Measurements from ENCODE around the gene GRK6. TPM values are rescaled to one million over a fixed set of nuclear protein-coding genes. Genes with fewer than 3 reads are reported as not detected.

The GRK6 gene
- total RNA-seq, 4 donors from 2014 or later, result 19.4 to 26.4 (median 23.2) TPM

GRCh38 chr5:177387405-177387804 is 39.1 kb upstream of the GRK6 start:
- no peak for DNase-seq (ENCODE audit: low spot score in 2 of 2)

DNA sequence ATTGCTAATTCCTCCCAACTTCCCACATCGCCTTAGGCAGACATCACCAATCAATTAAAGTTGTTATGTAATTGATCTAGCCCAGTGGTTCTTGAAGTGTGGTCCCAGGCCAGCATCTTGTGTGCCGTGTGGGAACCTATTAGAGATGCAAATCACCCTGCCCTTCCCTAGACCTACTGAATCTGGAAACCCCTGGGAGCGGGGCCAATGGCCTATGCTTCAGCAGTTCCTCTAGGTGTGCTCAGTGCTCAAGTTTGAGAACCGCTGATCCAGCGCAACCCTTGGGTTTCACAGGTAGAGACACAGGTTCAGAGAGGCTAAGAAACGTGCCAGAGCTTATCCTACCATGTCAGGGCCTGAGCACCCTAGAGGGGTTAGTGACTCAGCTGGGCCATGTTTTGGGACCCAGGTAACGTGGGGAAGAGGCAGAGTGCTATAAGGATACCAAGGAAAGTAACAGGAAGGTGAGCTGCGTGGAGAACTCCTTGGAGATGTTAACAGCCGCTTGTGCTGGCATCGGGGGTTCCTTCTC is 37.9 kb upstream of the GRK6 start:
- H3K27ac ChIP-seq, result no peak overlapping the region
- H3K27me3 ChIP-seq, result peaks cover 0 to 25% of the 10 kb centered on the region in 2 donors
- no peak for DNase-seq (ENCODE audit: low spot score in 2 of 2)
- 86% methylated on average over 10 of the region's 10 CpGs for WGBS, 2 donors
- H3K9me3 ChIP-seq, result no peaks in the 10 kb centered on the region
- H3K36me3 ChIP-seq, result no peaks in the 10 kb centered on the region
- H3K4me3 ChIP-seq, result no peak overlapping the region
- TF ChIP-seq EP300 (IDR thresholded peaks at IDR 0.05), result no peak
- no peak for TF ChIP-seq POLR2A (IDR thresholded peaks at IDR 0.05)
- no peak for TF ChIP-seq CTCF (IDR thresholded peaks at IDR 0.05)
- H3K4me1 ChIP-seq, result peaks cover 0 to 18% (median 0%) of the 10 kb centered on the region in 4 donors

More at GRCh38 chr5:177387405-177387804, 39.1 kb upstream of the GRK6 start:
- no peaks in the 10 kb centered on the region for H3K36me3 ChIP-seq
- peaks cover 0 to 25% of the 10 kb centered on the region in 2 donors for H3K27me3 ChIP-seq
- 81 to 83% methylated on average over 14 of the region's 14 CpGs for WGBS, 2 donors
- no peaks in the 10 kb centered on the region for H3K9me3 ChIP-seq
- peaks cover 0 to 18% (median 0%) of the 10 kb centered on the region in 4 donors for H3K4me1 ChIP-seq
- H3K4me3 ChIP-seq, result no peak overlapping the region
- no peak overlapping the region for H3K27ac ChIP-seq
- TF ChIP-seq POLR2A (IDR thresholded peaks at IDR 0.05) (no peak), EP300 (IDR thresholded peaks at IDR 0.05) (no peak), CTCF (IDR thresholded peaks at IDR 0.05) (no peak)

DNA sequence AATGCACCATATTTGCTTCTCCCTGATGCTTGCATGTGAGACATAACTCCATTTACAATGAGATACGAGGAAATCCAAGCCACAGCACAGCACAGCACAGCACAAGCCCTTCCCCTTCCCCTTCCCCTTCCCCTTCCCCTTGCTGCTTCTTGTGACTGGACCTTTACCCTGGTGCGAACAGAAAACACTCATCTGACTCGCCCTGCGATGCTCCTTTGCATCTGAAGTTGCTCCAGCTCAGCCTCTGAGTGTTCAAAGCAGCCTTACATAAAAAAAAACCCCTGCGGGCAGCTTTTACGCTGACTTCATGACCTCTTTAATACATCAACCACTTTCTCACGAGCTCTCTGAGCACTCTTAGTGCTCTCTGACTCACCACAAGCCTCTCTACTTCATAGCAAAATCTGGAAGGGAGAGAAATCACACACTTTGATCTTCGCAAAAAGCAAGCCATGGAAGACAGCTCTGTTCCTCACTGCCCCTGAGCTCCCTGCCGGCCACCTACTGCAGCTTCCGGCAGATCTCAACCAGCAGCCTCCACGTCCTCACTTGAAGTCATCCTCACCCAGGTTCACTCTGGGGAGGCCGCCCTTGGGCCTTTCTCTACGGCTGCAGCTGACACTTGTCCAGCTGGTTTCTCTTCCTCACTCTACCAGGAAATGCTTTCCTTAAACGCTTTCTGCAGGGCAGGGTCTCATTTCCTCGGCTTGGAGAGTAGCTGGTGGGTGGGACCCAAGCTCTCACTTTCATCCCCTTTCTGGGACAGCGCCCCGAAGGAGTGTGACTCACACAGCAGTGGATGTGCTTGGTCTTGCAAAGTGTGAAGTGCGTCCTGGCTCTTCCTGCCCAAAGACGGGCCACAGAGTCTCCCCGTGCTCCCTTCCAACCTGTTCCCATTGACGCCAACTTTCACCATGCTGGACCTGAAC is 37.0 kb upstream of the GRK6 start:
- Histone ChIP-seq H3K4me1 (peaks cover 0 to 18% (median 0%) of the 10 kb centered on the region in 4 donors), H3K27ac (no peak overlapping the region), H3K27me3 (peaks cover 0 to 24% of the 10 kb centered on the region in 2 donors), H3K36me3 (no peaks in the 10 kb centered on the region), H3K9me3 (no peaks in the 10 kb centered on the region), H3K4me3 (no peak overlapping the region)
- DNase-seq (ENCODE audit: low spot score in 2 of 2), result no peak
- 21 to 22% methylated on average over 21 of the region's 21 CpGs for WGBS, 2 donors
- TF ChIP-seq CTCF (IDR thresholded peaks at IDR 0.05), result no peak
- TF ChIP-seq EP300 (IDR thresholded peaks at IDR 0.05), result no peak
- TF ChIP-seq POLR2A (IDR thresholded peaks at IDR 0.05), result no peak

DNA sequence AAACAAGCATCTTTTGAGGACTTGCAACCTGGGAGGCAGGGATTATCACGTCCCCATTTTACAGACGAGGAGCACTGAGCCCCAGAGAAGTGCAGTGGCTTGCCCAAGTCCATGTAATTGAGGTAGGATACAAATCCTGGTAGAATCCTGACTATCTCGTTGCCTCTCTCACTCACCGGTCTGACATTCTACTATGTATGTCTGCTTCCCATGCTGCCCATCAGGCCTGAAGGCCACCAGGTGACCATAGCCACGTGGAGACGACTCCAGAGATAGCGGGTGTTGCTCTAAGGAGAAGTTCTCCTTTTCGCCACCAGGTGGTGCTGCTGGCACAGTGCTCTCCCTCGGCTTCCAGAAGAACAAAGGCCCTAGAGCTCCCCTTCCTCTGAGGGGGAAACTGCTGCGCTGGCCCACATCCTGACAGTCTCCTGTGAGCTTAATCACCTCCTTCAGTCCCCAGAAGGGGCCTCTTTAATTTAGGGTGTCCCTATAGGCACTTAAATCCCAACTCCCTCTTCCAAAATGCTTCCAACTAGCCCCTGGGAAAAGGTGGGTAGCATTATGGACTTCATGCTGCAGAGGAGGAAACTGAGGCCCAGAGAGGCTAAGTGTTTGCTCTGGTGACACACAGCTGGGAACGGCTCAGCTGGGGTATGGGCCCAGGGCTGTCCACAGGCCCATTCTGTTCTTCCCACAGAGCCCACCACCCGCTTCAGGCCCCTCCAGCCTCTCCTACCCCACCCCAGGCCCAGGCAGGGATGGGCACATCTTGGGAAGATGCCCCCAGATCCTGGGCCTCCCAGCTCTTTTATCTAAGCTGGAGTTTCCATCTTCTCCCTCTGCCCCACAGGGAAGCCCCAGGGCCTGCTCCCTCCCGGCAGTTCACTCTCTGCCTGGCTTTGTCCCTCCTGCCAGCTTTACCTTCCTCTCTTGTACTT is 35.8 kb upstream of the GRK6 start:
- Histone ChIP-seq H3K9me3 (no peaks in the 10 kb centered on the region), H3K36me3 (no peaks in the 10 kb centered on the region), H3K27me3 (peaks cover 0 to 13% of the 10 kb centered on the region in 2 donors), H3K4me3 (no peak overlapping the region), H3K4me1 (peaks cover 0 to 18% (median 0%) of the 10 kb centered on the region in 4 donors), H3K27ac (no peak overlapping the region)
- DNase-seq (ENCODE audit: low spot score in 2 of 2), result peak; percentile 77 to 87
- 18 to 27% methylated on average over 13 of the region's 13 CpGs for WGBS, 2 donors
- TF ChIP-seq EP300 (IDR thresholded peaks at IDR 0.05) (peak in 1 of 2 donors; percentile 17), POLR2A (IDR thresholded peaks at IDR 0.05) (no peak), CTCF (IDR thresholded peaks at IDR 0.05) (peak; percentile 95 to 98 (median 96))

All from tibial nerve (tissue), 4 donors.